ENCODE results near the gene RLF. TPM values are rescaled to one million over a fixed set of nuclear protein-coding genes. Genes with fewer than 3 reads are reported as not detected.

RLF gene, protein sequence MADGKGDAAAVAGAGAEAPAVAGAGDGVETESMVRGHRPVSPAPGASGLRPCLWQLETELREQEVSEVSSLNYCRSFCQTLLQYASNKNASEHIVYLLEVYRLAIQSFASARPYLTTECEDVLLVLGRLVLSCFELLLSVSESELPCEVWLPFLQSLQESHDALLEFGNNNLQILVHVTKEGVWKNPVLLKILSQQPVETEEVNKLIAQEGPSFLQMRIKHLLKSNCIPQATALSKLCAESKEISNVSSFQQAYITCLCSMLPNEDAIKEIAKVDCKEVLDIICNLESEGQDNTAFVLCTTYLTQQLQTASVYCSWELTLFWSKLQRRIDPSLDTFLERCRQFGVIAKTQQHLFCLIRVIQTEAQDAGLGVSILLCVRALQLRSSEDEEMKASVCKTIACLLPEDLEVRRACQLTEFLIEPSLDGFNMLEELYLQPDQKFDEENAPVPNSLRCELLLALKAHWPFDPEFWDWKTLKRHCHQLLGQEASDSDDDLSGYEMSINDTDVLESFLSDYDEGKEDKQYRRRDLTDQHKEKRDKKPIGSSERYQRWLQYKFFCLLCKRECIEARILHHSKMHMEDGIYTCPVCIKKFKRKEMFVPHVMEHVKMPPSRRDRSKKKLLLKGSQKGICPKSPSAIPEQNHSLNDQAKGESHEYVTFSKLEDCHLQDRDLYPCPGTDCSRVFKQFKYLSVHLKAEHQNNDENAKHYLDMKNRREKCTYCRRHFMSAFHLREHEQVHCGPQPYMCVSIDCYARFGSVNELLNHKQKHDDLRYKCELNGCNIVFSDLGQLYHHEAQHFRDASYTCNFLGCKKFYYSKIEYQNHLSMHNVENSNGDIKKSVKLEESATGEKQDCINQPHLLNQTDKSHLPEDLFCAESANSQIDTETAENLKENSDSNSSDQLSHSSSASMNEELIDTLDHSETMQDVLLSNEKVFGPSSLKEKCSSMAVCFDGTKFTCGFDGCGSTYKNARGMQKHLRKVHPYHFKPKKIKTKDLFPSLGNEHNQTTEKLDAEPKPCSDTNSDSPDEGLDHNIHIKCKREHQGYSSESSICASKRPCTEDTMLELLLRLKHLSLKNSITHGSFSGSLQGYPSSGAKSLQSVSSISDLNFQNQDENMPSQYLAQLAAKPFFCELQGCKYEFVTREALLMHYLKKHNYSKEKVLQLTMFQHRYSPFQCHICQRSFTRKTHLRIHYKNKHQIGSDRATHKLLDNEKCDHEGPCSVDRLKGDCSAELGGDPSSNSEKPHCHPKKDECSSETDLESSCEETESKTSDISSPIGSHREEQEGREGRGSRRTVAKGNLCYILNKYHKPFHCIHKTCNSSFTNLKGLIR (N-terminal part only)
- 9.7 and 10.1 TPM in 2 replicates for total RNA-seq

DNA sequence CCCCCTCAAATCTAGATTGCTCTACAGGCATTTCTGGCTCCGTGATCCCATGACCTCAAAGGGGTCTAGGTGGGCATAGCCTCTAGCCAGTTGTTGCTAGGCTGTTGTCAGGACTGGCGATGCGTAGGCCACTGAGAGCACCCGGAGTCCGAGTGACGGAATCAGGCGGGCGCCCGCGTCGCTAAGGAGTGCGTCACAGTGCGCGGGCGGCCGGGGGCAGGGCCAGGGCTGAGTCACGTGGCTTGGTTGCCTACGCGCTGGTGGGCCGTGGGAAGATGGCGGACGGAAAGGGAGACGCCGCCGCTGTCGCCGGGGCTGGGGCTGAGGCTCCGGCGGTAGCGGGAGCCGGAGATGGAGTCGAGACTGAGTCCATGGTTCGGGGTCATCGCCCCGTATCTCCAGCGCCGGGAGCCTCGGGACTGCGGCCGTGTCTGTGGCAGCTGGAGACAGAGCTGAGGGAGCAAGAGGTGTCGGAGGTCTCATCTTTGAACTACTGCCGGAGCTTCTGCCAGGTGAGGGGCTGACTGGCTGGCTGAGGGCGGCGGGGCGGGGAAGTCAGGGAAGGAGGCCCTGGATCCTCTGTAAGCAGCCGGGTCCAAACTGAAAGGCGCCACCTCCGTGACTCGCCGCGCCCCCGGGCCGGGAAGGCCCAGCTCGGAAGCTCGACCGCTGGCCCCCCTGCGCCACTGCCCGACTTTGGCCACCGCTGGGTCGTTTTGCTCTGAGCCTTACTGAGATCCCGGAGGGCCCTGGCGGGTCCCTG is at the start of gene RLF:
Gene RLF (plus strand): TSS at position 263 of the 763 bp plus-strand sequence. CDS start 13 bp downstream, at position 276.

GRCh38 chr1:40247655-40248054 is 86.5 kb downstream of the RLF start, which contains the start of gene TMCO2:
TMCO2 (plus strand) TSS chr1:40247937; CDS start chr1:40247994, 57 bp downstream.

DNA sequence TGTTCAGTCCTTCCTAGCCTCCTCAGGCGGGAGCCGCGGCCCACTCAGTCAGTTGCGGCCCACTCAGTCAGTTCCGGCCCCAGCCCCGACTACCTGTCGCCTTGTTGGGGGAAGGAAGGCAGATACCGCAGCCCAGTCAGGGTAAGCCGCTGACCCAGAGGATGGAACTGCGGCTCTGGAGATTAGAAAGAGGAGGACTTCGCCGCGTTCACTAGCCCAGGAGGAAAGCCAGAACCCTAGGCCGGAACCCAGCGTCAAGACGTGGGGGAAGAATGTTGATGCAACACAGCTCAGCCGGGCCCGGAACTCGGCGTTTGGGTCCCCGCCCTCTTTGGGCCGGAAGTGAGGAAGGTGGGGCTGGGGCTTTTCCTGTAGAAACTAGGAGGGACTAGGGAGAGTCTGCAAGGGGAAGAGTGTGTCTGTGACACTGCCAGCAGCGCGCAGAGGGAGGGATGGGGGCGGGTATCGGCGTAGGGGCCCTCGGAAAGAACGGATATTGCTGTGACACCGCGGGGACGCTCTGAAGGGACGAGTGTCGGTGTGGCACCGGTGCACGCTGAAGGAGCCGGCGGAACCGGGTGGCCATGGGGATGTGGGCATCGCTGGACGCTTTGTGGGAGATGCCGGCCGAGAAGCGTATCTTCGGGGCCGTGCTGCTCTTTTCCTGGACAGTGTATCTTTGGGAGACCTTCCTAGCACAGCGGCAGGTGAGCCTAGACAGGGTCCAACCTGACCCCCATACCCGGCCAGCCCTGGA is 96.7 kb downstream of the RLF start, which contains the start of gene ZMPSTE24:
Gene ZMPSTE24 (plus strand): TSS at position 549 of the 757 bp plus-strand sequence. CDS start 36 bp downstream, at position 585.

Other genes with a start within 250 kb of the RLF start
- gene MFSD2A, start 206.2 kb upstream of the RLF start, total RNA-seq = 49.1 and 67.8 TPM in 2 replicates
- 530 TPM in 2 replicates for gene CAP1, start 120.7 kb upstream of the RLF start, total RNA-seq
- 35.3 and 45.6 TPM in 2 replicates for gene PPT1, start 64.1 kb upstream of the RLF start, total RNA-seq
- gene TMCO2, start 86.5 kb downstream of the RLF start, total RNA-seq = not detected in 2 replicates
- 36.5 and 42.6 TPM in 2 replicates for gene ZMPSTE24, start 96.8 kb downstream of the RLF start, total RNA-seq
- 1.1 and 3.9 TPM in 2 replicates for gene COL9A2, start 155.9 kb downstream of the RLF start, total RNA-seq
- 13.5 and 20.7 TPM in 2 replicates for gene SMAP2, start 212.3 kb downstream of the RLF start, total RNA-seq

Measured in hair follicular keratinocyte (primary cell).